Occipital lobe (tissue), 2 donors: ENCODE results near the gene TEX19. TPM values are rescaled to one million over a fixed set of nuclear protein-coding genes. Genes with fewer than 3 reads are reported as not detected.

Experiments used
- DNase-seq: peaks from one replicate; lab custom pipeline; 2025; lab: John Stamatoyannopoulos, UW
- total RNA-seq: library from RNA; depleted of rRNA; stranded (reverse); fragments of >200 nt; gene quantifications from one replicate; pipeline ENCODE4 v1.2.3, GENCODE V29; 2014

Gene TEX19
- total RNA-seq, 1 donor from 2014 or later = not detected

DNA sequence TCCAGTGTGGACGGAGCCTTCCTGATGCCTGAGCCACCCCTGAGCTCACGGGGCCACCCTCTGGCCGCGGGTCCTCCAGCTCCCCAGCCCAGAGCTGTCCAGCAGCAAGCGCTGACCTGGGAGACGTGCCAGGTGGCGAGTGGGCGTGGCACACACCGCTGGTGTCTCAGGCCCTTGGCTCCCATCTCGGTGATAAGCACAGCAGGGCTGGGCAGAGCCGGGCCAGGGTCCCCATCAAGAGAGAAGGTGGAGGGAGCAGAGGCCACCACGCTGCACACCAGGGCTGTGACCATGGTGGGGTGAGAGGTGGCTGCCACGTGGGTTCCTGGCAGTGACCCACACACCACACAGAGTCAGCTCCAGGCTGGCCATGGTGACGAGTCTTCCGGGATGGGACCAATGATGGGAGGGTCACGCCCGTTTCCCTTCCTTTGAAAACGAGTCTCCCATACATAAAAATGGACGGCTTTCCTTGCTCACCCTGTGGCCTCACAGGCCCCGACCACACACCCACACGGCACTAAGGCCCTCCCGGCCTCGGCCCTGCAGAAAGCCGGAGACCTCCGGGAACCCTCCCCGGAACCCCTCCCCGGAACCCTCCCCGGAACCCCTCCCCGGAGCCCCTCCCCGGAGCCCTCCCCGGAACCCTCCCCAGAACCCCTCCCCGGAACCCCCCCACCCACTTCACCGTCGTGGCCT lies 29.3 kb downstream of the TEX19 start:
- DNase-seq = no peak

DNA sequence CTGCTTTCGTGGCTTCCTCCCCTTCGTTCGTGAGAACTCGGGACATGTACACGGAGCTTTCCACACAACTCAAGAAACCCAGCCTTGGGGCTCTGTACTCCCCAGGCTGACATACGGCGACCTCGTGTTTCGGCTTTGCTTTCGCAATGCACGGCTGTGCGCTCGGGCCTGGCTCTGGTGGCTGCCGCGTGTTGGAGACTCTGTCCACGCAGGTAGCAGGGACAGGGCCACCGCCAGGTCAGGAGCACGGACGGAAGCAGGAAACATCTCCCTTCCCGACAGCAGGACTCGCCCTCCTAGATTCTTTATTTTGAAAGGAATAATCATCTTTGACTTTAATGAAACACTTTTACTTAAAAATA lies 29.9 kb downstream of the TEX19 start:
- DNase-seq = no peak

DNA sequence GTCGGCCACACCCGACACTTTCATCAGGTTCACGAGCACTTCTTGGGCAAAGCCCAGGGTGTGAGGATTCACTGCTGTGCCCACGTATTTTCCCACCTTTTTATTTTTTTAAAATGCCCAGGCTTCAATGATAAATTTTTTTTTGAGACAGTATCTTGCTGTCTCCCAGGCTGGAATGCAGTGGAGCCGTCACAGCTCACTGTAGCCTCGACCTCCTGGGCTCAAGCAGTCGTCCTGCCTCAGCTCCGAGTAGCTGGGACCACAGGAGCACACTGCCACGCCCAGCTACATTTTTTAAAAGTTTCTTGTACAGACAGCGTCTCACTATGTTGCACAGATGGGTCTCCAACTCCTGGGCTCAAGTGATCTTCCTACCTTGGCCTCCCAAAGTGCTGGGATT lies 30.3 kb downstream of the TEX19 start:
- DNase-seq = no peak

DNA sequence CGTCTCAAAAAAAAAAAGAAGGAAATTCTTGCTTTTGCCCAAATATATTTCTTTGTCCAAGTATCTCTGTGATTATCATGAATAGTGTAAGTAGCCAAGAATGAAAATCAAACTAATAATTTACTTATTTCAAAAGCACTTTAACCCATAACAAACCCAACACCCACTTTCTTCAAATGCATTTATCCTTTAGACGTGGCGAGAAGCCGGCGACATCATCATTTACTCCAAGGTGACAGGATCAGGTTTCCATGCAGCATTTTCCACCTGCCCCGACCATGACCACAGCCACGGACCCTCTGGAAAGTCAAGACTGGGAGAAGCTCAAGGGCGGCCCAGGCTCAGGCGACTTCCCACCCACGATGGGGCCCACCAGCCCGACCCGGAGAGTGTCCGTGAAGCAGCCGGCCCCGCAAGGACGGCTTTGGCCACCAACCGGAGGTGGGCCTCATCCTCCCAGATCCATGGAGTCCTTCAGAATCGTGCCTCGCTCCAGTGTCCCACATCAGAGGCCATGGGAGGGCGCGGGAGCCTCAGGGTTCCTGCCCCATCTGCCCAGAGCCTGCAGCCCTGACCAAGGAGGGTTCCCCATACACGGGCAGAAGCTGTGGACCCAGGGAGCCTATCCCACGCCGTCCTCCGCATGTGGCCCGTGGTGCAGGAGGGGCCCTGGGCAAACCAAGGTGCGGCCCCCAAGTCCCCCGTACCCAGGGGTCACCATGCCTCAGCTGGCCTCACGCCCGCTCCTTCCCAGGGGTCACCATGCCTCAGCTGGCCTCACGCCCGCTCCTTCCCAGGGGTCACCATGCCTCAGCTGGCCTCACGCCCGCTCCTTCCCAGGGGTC lies 31.2 kb downstream of the TEX19 start:
- DNase-seq = no peak

DNA sequence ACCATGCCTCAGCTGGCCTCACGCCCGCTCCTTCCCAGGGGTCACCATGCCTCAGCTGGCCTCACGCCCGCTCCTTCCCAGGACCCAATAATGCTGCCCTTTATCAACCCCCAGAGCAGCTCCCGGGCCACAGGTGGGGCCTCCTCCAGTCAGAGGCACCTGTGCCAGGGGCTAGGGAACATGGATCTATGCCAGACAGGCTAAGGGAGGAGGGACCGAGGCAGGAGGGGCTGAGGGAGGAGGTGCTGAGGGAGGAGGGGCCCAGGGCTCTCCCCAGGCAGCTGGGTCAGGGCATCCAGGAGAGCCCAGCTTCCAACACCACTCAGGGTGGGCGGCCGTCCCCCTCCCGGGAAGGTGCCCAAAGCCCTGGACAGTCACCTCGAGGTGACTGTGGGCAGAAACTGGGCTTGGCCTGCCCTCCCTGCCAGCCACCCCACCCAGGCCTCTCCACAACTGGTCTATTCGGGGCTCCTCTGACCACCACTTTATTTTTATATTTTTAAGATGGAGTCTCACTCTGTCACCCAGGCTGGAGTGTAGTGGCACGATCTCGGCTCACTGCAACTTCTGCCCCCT lies 31.9 kb downstream of the TEX19 start:
- no peak for DNase-seq

DNA sequence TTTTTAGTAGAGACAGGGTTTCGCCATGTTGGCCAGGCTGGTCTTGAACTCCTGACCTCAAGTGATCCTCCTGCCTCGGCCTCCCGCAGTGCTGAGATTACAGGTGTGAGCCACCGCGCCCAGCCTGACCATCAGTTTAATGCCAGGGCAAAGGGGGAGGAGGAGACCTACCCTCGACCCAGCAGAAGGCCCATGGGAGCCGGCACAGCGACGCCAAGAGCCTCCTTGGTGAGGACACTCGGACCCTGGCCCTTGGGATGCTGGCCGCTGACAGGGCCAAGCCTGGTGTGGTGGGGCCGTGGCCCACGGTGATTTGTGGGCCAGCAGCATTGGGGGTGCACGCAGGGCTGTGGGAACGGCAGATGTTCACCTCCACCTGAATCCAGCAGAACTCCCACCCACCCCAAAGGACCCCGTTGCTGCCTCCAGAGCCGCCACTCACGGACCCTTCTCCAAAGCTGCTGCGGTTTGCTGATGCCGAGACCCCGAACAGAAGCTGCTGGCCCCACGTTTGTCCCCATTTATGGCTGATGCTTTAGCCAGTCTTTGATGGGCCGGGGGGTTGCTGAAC lies 32.5 kb downstream of the TEX19 start:
- no peak for DNase-seq

DNA sequence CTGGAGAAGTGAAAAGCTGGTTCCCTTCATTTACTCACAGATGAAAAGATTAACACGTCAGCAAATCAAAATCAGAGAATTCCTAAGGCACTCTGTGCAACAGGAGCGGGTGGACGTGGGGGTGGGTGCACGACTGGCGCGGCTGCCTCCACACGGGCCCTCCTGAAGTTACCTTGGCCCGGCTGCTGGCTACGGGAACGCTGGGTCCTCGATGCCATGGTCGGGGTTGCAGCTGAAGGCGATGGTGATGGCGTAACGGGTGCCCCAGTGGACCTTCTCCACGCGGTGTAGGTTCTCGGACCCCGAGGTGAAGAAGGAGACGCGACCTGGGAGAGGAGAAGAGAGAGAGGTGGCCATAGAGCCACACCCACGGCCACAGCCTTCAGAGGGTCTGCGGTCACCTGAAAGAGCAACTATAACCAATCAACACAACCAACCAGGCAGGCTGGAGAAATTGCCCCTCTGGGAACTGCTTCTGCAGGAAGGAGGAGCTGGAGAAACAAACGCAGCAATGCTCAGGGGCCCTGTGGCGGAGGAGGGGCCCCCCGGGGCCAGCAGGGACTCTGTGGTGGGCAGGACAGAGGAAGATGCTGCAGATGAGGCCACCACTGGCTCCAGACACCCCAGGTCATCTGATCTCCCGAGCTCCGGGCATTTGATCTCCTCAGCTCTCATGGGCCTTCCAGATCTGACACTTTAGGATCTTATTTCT lies 33.3 kb downstream of the TEX19 start:
- DNase-seq = no peak

DNA sequence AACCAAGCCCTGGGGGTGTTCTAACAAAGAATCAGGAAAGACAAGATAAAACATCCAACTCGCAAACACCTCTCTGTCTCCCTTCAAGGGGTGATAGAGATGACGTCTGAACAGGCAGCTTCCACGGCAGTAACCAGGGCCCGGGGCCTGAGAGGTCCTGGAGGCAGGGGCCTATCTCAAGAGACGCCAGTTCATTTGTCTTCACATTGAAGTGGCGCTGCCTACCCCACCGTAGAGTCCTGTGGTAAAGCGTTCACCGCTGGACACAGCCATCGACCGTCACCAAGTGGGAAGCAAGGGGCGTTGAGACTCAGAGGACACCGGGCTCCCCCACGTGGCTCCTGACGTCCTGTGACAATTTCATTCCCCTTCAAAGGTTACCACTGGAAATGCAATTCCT lies 33.9 kb downstream of the TEX19 start:
- DNase-seq = no peak

DNA sequence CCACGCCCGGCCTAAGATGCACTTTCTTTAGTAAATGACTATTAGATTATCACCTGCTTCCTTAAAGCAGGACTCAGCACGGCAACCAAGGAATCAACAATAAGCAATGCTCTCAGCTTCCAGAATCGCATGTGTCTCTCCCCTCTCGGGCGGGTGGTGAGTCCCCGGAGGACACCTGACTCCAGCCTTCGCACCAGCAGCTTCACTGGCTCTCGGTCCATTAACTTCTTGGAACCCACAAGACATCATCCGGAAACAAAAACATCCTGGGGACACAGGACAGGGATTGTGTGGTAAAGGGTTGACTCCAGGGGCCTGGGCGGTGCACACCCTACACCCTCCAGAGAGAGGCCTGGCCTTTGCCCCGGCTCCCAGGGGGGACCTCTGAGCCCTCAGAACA lies 35.2 kb downstream of the TEX19 start:
- no peak for DNase-seq

DNA sequence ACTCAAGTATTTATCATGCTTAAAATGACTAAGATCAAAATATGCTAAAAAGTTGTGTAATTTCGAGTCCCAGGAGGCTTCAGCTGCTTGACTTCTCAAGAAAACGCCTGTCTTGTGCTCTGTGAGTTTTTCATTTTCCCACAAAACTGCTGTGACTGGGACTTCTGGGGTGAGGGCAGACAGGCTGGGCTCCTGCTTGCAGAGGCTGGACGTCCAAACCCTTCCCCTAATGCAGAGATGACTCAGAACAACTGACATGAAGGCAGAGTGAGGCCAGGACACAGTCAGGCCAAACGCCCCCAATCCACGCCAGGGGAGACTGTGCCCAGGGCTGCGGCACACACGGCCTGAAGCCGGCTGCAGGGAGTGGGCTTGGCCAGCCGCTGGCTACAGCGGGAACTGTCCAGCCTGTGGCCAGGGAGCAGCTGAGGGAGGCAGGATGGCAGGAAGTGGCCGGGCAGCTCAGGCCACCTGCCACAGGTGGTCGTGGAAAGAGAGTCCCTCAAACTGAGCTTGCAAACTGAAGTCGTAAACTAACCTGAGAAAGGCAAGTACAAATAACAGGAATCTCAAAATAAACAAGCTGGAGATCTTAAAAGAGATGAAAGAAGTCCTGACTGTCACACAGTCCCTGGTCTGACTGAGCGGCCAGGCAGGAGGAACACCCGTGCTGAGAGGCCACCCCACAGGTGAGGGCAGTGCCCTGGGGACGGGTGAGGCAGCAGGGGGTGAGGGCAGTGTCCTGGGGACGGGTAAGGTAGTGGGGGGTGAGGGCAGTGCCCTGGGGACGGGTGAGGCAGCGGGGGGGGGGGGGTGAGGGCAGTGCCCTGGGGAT lies 37.8 kb downstream of the TEX19 start:
- no peak for DNase-seq

DNA sequence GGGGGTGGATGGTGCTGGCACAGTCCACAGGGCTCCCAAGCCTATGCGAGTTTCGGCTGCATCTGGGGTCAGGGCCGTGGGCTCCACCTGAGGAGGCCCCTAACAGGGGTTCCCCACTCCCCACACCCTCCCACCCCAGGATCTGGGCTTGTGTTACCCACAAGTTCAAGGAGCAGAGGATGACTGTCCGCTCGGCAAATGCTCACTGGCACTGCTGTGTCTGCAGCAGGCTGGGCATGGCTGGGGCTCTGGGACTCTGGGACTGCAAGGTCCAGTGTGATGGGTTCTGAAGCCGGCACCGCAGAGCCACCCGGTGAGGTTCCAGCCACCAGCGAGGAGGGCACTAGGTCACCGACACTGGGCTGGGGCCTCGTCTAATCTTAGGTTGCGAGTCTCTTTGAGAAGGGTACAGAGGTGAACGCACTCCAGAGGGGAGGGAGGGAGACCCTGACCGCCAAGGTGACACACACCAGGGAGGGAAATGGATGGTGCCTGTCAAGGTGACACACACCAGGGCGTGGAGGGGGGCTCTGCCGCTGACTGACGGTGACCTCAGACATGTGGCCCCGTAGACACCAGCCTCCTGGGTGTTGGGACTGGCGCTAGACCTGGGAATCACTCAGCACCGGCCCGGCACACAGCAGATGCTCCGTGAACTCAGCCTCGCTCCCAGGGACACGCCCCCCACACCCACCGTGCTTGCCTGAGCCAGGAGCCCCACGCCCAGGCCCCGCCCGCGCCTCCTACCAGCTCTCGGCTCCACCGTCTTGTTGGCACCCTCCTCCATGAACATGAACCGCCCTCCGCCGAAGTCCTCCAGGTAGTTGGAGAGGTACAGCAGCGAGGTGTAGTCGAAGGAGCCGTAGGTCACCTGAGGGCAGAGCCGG lies 38.6 kb downstream of the TEX19 start:
- no peak for DNase-seq

DNA sequence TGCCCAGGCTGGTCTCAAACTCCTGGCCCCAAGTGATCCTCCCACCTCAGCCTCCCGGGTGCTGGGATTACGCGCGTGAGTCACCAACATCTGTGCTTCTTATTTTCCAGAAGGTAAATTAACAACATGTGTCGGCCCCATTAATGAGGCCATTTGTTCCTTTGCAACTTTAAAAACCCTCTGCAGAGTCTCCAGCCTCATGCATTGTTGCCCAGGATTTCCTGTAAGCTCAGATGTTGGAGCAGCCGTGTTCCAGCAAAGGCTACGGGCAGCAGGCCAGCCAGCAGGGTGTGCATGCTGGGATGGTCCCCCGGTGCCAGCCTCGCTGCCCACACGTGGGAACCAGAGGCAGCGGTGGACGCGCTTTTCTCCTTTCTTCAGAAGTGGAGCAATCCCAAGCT lies 40.0 kb downstream of the TEX19 start:
- peak; percentile 77 for DNase-seq

DNA sequence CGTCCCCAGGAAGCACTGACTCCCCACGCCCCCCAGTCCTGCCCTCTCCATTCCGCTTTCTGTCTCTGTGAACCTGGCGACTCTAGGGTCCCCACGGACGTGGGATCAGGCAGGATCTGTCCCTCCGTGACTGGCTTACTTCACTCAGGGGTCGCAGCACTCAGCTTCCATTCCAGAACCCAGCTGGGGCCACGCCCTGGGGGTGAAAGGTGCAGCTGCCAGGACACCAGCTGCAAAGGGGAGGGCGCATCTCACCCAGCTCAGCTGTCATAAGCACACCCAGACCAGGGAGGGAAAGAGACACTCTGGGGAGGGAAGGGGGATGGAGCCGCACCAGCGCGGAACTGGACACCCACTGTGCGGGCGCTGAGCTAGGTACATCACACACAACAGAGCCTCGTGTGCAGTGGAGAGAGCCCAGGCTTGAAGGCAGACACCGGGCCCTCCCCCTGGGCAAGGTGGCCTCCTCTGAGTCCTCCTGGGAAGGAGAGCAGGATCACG lies 40.6 kb downstream of the TEX19 start:
- no peak for DNase-seq

DNA sequence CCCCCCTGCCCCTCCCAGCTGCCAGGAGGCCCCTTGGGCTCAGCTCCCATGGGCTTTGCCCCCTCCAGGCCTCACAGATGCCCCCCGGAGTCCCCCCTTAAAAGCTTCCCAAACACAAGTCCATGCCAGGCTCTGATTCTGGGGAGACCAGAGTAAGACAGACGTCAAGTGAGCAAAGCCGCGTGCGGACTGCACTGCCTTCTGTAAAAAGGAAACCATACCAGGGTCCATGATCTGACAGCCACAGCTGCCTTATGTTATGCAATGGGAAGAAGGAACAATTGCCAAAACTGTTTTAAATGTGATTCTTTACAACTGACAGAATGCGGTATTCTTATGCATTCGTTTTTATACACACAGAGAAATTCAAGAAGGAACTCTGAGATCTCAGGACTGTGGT lies 41.2 kb downstream of the TEX19 start:
- DNase-seq = no peak

DNA sequence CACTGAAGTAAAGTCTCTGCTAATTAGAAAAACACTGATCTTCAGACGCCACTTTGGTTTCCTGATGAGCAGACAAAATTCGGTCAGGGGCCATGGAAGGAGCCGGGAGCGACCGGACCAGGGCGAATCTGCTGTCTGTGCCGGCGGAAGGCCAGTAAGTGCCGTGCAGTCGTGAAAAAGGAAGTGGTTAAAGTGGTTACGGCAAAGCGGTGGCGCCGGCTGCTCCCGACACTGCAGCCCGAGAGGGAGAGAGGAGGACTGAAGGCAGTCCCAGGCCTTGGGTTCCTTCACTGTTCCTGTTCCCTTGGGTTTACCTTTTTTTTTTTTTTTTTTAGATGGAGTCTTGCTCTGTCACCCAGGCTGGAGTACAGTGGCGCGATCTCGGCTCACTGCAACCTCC lies 41.8 kb downstream of the TEX19 start:
- no peak for DNase-seq

DNA sequence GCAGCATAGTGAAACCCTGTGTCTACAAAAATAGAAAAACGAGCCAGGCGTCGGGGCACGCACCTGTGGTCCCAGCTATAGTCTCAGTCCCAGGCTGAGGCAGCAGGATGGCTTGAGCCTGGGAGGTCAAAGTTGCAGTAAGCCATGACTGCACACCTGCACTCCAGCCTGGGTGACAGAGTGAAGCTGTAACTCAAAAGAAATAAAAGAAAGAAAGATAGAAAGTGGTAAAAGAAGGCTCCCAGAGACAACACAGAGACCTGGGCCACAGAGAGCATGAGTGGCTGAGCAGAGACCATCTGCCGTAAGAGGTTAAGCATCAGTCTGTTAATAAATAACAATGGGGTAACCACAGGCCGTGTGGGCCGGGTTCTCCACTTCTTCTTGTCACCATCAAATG lies 43.8 kb downstream of the TEX19 start:
- DNase-seq = no peak

DNA sequence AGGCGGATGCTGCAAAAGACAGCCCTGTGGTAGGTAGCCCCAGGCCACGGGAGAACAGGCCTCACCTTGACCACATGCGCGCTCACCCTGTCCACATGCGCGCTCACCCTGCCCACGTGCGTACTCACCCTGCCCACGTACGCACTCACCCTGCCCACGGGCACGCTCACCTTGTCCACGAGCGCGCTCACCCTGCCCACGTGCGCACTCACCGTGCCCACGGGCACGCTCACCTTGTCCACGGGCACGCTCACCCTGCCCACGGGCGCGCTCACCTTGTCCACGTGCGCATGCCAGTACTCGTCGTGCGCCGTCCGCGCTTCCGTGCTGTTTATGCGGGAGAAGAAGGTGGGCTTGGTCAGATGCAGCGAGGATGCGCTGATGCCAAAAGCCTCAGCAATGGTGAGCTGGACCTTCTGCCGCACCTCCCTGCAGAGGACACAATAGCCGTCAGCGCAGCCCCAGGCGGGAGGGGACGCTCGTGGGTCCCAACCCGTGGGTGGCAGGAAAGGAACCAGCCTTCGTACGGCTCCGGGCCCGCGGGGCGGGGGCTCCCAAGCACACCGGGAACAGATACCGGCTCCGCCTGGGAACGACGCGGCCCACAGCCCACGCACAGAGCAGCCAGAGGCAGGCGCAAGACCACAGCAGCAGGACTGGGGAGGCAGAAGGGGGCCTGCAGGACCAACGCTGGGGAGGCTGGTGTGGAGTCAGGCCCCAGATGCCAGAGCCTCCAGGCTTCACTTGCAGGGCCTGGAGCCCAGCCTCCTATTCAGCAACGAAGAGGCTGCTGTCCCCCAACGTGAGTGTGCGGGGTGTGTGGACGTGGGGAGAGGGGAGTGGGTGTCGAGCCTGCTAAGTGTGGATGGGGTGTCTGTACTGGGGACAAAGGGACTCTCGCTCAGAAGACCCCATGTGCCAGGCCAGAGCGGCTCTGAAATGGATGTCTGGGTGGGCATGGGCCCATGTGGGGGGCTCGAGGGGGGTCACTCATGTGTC lies 44.9 kb downstream of the TEX19 start:
- no peak for DNase-seq

DNA sequence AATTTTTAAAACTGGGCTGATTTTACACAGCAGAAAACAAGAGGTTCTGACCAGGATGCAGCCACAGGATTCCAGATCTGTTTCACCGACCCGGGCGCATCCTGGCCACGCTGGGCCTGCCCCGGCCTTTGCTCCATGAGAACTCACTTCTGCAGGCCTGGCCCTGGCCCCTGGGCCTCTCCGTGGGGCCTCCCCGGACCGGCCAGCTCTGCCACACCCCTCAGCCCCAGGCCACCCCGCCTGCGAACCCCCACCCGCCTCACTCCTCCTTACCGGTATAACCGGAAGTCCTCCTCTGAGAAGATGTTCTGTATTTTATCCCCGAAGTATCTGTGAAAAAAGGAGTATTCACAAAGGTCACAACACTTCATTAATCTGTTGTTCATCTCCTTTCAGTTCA lies 46.0 kb downstream of the TEX19 start:
- no peak for DNase-seq
